GM18870 (cell line): ENCODE results near the gene DGKQ.

Experiments used
- ATAC-seq: cut with Tn5 transposase; IDR thresholded peaks from one replicate; pipeline ENCODE4 v1.9.1; 2021; ENCODE audit warnings: moderate library complexity; ENCODE audit not compliant: unreplicated experiment

The DGKQ gene

GRCh38 chr4:963276-964225 is 9.8 kb downstream of the DGKQ start:
- ATAC-seq = no peak

GRCh38 chr4:962231-963208 is 10.8 kb downstream of the DGKQ start:
- no peak for ATAC-seq

GRCh38 chr4:961351-962230 is 11.8 kb downstream of the DGKQ start:
- no peak for ATAC-seq

GRCh38 chr4:960636-961350 is 12.6 kb downstream of the DGKQ start:
- no peak for ATAC-seq

- ATAC-seq = no peak
Measured at GRCh38 chr4:960140-960635, 13.2 kb downstream of the DGKQ start.

GRCh38 chr4:959338-960139 is 13.8 kb downstream of the DGKQ start:
- no peak for ATAC-seq

- ATAC-seq = no peak
Measured at GRCh38 chr4:958696-959337, 14.6 kb downstream of the DGKQ start.

- no peak for ATAC-seq
Measured at GRCh38 chr4:958314-958665, 15.1 kb downstream of the DGKQ start.

- no peak for ATAC-seq
Measured at GRCh38 chr4:957581-958313, 15.6 kb downstream of the DGKQ start.

- no peak for ATAC-seq
Measured at GRCh38 chr4:957231-957580, 16.2 kb downstream of the DGKQ start.

- no peak for ATAC-seq
Measured at GRCh38 chr4:956531-957230, 16.7 kb downstream of the DGKQ start.

GRCh38 chr4:955931-956381 is 17.4 kb downstream of the DGKQ start:
- ATAC-seq = no peak

GRCh38 chr4:955161-955921 is 18.0 kb downstream of the DGKQ start:
- no peak for ATAC-seq

GRCh38 chr4:954211-955020 is 19.0 kb downstream of the DGKQ start:
- no peak for ATAC-seq

- ATAC-seq = no peak
Measured at GRCh38 chr4:953574-953915, 19.8 kb downstream of the DGKQ start.
